Measurements from ENCODE around the gene MSANTD2.

Gene MSANTD2

DNA sequence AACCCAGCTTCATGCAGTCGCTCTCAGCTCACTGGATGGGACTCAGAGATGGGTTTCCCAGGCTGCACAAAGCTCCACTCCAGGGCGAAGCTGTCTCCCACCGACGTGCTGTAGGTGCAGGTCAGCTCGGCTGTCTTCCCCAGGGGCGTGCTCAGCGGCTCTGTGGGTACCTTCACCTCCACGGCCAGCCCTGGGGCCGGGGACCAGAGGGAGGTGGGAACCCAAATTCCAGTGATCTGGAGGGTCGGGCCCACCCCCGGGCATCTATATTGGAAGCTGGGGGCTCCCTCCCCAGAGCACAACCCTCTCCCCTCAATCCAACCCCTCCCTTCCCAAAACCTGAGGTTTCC lies 48.8 kb downstream of the MSANTD2 start:
- Histone ChIP-seq H3K27me3 (ENCODE audit: insufficient read depth, low read depth, severe bottlenecking) (no peaks in the 10 kb centered on the region), H3K36me3 (no peaks in the 10 kb centered on the region), H3K9me3 (ENCODE audit: severe bottlenecking) (no peaks in the 10 kb centered on the region), H3K4me3 (ENCODE audit: low read depth, low read length) (no peak overlapping the region), H3K27ac (no peak overlapping the region)
- DNase-seq: no peak
- TF ChIP-seq, protein P1, sequence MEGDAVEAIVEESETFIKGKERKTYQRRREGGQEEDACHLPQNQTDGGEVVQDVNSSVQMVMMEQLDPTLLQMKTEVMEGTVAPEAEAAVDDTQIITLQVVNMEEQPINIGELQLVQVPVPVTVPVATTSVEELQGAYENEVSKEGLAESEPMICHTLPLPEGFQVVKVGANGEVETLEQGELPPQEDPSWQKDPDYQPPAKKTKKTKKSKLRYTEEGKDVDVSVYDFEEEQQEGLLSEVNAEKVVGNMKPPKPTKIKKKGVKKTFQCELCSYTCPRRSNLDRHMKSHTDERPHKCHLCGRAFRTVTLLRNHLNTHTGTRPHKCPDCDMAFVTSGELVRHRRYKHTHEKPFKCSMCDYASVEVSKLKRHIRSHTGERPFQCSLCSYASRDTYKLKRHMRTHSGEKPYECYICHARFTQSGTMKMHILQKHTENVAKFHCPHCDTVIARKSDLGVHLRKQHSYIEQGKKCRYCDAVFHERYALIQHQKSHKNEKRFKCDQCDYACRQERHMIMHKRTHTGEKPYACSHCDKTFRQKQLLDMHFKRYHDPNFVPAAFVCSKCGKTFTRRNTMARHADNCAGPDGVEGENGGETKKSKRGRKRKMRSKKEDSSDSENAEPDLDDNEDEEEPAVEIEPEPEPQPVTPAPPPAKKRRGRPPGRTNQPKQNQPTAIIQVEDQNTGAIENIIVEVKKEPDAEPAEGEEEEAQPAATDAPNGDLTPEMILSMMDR (IDR thresholded peaks at IDR 0.05; ENCODE audit: low read depth, low read length): no peak

DNA sequence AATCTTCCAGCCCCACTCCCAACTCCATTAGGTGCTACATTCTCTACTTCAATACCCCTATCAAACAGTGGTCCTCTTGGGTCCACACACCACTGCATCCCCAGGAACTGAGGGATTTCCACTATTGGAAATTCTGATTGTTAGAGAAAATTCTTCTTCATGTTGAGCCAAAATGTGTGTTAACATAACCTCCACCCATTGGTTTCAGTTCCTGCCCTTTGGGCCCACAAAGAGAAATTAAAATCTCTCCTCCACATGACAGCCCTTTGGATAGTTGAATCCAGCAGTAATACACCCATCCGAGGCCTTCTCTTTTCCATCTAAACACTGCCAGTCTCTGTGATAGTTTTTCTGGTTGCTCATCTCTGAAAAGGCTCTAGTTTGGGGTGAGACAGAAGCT lies 50.3 kb downstream of the MSANTD2 start:
- TF ChIP-seq, protein P1 (IDR thresholded peaks at IDR 0.05; ENCODE audit: low read depth, low read length): no peak
- Histone ChIP-seq H3K27ac (no peak overlapping the region), H3K27me3 (ENCODE audit: insufficient read depth, low read depth, severe bottlenecking) (no peaks in the 10 kb centered on the region), H3K9me3 (ENCODE audit: severe bottlenecking) (no peaks in the 10 kb centered on the region), H3K36me3 (no peaks in the 10 kb centered on the region), H3K4me3 (ENCODE audit: low read depth, low read length) (no peak overlapping the region)
- DNase-seq: no peak

DNA sequence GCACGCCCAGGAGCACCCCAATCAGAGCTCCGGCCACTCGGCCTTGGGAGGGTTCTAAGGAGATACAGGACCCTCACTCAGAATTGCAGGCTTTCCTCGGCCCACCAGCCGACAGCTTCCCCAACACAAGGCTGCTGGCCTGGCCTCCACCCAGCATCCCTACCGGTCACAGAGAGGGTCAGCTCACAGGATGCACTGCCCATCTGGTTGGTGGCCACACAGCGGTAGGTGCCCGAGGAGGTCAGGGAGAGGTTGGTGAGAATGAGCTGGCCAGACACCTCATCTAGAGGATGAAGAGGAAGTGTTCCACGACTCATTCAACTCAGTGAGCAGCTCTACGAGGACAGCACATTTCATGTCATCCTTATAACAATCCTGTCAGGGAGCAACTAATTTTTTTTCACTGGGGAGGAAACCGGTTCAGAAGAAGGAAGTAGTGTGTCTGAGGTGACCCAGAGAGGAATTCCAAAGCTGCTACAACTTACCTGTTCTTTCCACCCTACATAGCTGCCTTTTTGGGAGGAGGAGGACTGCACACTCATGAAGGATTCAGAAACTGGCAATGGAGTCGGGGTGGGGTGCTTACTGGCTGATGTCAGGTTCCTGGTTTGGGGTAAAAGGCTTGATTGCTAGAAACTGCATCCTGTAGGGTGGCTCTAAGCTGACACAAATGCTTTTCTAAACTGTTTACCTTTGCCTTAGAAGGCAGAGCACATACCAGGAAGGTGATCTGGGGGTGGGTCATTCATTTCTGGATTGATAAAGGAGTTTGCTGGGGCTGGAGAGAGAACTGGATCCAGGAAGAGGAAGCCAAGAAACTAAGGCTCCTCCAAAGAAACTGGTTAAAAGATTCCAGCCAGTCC lies 51.5 kb downstream of the MSANTD2 start:
- Histone ChIP-seq H3K27ac (no peak overlapping the region), H3K27me3 (ENCODE audit: insufficient read depth, low read depth, severe bottlenecking) (no peaks in the 10 kb centered on the region), H3K4me3 (ENCODE audit: low read depth, low read length) (no peak overlapping the region), H3K9me3 (ENCODE audit: severe bottlenecking) (no peaks in the 10 kb centered on the region), H3K36me3 (no peaks in the 10 kb centered on the region)
- TF ChIP-seq, protein P1 (IDR thresholded peaks at IDR 0.05; ENCODE audit: low read depth, low read length): no peak
- no peak for DNase-seq

DNA sequence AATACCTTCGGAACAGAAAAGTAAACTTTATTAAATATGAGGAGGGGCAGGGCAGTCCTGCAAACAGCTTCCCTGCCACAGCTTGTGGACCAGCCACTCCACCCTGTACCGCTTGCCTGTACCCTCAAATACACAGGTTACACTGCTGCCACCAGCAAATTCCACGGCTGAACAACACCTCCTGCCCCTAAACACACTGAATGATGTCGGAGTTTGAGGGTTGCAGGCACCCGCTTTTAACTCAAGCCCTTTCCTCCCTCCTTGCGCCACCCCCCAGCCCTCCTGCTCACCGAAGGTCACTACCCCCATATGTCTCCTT lies 52.1 kb downstream of the MSANTD2 start:
- no peak for DNase-seq
- no peaks in the 10 kb centered on the region for H3K27me3 ChIP-seq (ENCODE audit: insufficient read depth, low read depth, severe bottlenecking)
- TF ChIP-seq, protein P1 (IDR thresholded peaks at IDR 0.05; ENCODE audit: low read depth, low read length): no peak
- H3K27ac ChIP-seq: no peak overlapping the region
- H3K9me3 ChIP-seq (ENCODE audit: severe bottlenecking): no peaks in the 10 kb centered on the region
- no peaks in the 10 kb centered on the region for H3K36me3 ChIP-seq
- no peak overlapping the region for H3K4me3 ChIP-seq (ENCODE audit: low read depth, low read length)

DNA sequence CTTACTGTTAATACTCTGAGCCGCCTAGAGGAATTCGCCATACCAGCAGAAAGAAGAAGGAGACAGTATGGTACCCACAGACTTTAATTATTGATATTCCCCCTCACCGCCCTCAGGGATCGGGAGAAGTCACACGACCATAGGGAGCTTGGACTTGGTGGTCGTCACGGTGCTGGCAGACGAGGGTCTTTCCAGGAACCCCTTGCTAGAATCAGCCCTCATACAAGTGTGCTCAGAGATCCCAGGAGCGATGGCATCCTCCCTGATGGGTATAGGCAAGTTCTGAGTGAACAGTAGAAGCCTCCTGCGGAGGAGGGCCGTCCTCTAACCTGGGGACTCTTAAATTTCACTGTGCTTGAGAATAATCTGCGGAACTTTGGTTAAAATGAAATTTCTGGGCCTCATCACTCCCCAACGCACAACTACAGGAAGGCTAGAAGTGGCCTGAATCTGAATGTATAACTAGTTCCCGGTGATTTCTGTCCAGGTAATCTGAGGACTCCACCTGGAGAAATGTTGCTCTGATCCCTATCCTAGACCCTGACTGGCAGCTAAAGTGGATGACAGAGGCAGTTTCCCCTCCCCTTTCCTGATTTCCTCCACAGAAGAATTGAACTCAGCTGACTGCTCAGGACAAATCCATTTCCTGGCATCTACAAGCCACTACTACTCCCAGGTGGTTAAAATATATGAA lies 52.7 kb downstream of the MSANTD2 start:
- TF ChIP-seq, protein P1 (IDR thresholded peaks at IDR 0.05; ENCODE audit: low read depth, low read length): no peak
- Histone ChIP-seq H3K27me3 (ENCODE audit: insufficient read depth, low read depth, severe bottlenecking) (no peaks in the 10 kb centered on the region), H3K27ac (no peak overlapping the region), H3K4me3 (ENCODE audit: low read depth, low read length) (no peak overlapping the region), H3K36me3 (no peaks in the 10 kb centered on the region), H3K9me3 (ENCODE audit: severe bottlenecking) (no peaks in the 10 kb centered on the region)
- DNase-seq: no peak

All from WERI-Rb-1 (cell line).